Gastrocnemius medialis (tissue), 4 donors: Measurements from ENCODE around the gene SMC1B.

Experiments used
- POLR2A ChIP-seq, 2 donors: fragments of 450-650 bp; IDR thresholded peaks; one replicate each; pipeline ENCODE4 v1.6.1; 2017; ENCODE audit warnings: antibody characterized with exemption in 2 of 2, mild to moderate bottlenecking in 2 of 2, moderate library complexity in 2 of 2
- TF ChIP-seq, protein P1 (sequence below), 5 experiments: fragments of 450-650 bp in 3 of 5; fragments of 200-600 bp in 2 of 5; sonication (generic) in 2 of 5; IDR thresholded peaks in 4 of 5; conservative IDR thresholded peaks in 1 of 5; 1 replicate in 4 of 5; 2 replicates in 1 of 5; pipeline ENCODE4 v1.5.1; 2016 to 2019; ENCODE audit warnings: antibody characterized with exemption in 5 of 5, mild to moderate bottlenecking in 3 of 5, moderate library complexity in 3 of 5

DNA sequence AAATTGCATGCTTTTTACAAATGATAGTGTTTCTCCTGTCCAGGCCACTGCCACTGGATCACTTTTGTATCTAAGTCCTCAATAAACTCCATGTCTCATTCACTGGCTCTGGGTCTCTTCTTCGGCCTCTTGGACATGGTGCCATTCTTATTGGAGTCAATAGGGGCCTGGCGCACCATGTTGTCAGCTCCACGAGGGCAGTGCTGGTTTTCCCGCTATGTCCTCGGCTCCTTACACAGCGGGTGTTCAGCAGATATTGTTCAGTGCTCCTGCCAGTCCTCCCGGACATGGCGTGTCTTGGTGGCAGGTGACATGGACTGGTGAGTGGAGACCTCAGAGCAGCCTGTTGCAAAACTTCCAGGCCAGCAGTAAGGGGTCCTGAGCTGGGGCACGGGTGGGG, 107.3 kb downstream of the SMC1B start:
- no peak for TF ChIP-seq POLR2A (IDR thresholded peaks at IDR 0.05)
- TF ChIP-seq, protein P1, sequence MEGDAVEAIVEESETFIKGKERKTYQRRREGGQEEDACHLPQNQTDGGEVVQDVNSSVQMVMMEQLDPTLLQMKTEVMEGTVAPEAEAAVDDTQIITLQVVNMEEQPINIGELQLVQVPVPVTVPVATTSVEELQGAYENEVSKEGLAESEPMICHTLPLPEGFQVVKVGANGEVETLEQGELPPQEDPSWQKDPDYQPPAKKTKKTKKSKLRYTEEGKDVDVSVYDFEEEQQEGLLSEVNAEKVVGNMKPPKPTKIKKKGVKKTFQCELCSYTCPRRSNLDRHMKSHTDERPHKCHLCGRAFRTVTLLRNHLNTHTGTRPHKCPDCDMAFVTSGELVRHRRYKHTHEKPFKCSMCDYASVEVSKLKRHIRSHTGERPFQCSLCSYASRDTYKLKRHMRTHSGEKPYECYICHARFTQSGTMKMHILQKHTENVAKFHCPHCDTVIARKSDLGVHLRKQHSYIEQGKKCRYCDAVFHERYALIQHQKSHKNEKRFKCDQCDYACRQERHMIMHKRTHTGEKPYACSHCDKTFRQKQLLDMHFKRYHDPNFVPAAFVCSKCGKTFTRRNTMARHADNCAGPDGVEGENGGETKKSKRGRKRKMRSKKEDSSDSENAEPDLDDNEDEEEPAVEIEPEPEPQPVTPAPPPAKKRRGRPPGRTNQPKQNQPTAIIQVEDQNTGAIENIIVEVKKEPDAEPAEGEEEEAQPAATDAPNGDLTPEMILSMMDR (IDR thresholded peaks at IDR 0.05 in 4 of 5, conservative IDR thresholded peaks at IDR 0.05 in 1 of 5) = no peak
